HG02571 (cell line): ENCODE data around the gene ACTL10.

Source experiments
- ATAC-seq: cut with Tn5 transposase; IDR thresholded peaks from one replicate; pipeline ENCODE4 v1.9.1; 2021; ENCODE audit warnings: mild to moderate bottlenecking, moderate library complexity; ENCODE audit not compliant: unreplicated experiment

The ACTL10 gene

DNA sequence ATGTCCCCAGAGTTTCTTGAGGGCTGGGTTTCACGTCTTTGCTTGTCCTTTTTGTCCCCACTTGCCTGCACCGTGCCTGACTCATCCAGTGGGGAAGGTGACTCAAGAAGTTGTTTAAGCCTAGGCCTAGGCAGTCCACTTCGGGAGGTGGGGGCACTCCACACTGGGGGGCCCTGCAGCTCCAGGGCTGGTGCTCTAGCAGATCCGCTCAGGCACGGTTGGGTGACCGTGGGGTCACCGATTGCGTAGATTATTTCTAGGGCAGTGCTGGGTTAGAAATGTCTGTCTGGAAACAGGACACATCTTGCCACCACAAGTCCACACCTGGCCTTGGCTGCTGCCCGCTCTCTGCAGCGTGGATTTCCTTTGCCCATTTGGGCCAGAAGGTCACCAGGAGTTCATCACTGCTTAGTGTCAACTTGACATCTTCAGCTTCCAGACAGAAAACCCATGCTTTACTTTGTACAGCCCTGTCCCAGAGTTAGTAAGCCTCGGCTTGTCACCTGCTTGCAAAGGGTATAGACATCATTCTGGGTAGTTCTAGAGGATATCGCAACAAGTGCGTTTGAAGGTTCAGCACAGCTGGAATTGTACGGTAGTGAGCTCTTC lies 18.2 kb upstream of the ACTL10 start:
- ATAC-seq, result no peak

DNA sequence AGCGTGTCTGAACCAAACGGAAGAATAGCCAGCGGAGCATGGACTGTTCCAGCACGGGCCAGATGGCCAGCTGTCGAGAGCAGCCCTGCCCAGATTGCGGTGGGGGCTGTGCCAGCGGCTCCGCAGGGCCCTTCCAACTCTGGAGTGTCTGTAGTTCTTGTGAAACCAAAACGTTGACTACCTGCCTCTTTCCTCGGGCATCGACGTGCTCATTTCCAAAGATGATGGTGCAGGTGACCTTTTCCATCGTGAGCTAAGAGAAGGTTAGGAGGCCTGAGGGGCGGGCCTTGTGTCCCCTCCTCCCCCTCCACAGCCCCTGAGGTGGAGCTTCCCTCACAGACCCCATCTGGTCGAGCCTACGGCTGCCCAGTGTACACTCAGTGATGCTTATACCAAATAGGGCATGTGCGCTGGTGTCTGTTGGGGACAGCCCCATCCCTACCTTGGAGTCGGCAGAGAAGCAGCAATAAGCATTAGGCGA lies 17.5 kb upstream of the ACTL10 start:
- ATAC-seq, result no peak

DNA sequence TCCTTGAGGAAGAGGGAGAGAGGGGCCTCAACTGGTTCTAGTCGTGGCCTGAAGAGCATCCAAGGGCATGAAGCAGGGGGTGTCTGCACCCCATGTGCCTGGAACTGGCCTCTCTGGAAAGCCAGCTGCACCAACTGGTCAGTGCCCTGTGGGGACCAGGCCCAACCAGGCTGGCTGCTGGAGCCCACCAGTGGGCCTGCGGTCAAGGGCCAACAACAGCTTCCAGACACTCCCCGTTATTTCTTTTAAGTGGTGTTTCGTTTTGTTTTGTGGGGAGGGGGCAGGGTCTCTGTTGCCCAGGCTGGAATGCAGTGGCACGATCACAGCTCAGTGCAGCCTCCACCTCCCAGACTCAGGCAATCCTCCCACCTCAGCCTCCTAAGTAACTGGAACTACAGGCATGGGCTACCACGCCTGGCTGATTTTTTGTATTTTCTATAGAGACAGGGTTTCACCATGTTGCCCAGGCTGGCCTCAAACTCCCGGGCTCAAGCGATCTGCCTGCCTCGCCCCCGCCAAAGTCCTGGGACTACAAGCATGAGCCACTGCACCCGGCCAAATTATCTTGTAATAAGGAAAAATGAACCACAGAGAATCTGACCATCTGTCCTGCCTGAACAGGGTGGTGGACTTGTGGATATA lies 16.5 kb upstream of the ACTL10 start:
- ATAC-seq, result no peak

DNA sequence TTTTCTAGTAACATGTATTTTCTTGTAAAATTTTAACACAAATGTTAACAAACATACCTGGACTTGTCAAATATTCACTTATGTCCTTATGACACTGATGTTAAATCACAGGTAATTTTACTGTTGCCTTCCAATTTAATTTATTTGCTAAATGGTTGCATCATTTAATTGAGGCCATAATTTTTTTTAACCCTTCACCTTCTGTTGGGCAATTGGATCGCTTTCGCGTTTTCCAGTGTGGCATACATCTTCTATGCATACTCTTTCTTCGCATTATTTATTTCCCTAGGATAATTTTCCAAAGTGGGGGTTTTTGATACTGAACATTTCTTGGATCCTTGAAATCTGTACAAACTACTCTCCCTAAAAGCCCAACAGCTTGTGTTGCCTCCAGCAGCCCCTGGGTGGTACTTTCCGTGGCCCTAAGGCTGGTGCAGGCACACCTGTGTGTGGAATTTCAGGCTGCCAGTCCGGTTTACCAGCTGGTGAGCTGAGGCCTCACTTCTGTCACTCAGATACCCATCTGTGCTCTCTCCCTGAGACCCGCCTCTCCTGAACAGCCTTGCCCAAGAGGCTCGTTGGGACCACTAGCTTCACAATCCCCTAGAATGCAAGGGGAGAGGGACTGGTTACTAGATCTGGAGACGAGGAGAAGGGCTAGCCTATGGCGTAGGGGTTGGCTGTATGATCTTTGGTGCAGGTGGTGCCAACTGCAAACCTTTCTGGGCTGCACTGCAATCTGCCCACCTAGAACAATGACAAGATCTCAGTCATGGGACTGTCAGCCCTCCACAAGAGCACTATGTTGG lies 15.8 kb upstream of the ACTL10 start:
- ATAC-seq, result no peak

DNA sequence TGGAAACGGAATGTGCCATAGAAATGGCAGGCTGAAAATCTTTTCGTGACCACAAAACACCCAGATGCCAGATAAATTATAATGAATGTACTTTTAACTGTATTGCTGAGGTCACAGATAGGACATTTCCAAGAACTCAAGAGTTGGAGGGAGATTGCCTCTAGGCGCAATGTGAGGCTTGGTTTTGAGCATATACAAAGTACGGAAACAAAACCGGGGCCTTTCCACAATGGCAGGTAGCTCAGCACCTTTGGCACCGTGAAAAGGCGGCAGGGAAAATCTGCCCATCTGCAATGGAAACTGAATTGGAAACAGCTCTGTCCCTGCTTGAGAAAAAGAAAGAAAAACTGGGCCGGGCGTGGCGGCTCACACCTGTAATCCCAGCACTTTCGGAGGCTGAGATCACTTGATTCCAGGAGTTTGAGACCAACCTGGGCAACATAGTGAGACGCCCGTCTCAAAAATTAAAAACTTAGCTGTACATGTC lies 15.1 kb upstream of the ACTL10 start:
- no peak for ATAC-seq

DNA sequence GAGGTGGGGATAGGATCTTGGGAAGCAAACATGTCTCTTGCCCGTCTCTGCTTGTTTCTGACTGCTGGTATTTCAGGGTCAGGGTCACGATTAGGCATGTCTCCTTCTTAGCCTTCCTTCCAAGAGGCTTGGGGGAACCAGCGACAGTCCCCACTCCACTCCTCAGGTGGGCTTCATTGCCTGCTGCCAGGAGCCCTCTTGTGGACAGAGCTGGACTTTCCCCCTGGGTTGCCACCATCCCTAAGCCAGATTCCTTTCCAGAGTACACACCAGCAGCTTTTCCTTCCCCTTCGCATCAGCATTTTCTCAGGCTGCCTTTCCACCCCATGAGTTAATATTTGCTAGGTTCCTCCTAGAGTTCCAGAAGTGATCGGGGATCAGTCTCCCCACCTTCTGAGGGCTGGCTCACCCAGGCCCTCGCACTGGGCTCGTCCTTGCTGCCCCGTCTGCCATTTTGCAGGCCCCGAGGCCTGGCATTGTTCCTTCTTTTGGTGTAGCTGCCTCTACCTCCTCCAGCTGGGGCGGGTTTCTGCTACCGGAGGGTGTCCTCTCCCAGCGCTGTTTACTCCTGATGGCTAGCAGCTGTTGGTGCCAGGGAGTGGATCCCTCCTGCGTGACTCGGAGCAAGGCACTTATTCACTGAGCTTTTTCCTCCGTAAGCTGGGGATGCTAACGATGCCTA lies 13.4 kb upstream of the ACTL10 start:
- no peak for ATAC-seq

DNA sequence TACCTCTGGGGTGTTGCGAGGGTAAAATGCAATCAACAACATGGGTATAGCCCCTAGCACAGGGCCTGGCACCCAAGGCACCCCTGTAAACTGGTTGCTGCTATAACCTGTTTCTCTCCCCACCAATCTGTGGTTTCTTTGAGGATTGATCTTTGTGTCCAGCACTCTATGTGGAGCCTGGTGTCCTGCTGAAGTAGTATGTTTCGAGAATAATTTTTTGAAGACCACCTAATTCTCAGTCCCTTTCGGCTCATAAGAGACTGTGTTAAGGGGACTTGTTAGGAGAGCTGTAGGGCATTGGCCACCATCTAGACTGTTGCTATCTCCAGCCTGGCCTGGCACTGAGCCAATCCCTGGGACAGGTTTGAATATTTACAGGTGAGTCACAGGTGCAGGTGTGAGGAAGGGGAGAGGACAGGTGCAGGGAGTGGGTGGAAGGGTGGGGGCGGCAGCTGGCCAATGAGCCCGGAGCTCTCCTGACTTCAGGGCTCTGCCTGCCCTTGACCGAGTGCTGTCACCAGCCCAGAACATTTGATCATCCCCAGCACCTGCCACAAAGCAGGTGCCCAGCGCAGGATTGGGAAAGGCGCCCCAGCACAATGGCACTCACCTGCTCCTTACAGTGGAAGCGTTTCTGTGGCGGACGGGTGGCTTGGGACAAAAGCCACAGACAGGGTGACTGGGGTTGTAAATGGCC lies 12.7 kb upstream of the ACTL10 start:
- ATAC-seq, result no peak

DNA sequence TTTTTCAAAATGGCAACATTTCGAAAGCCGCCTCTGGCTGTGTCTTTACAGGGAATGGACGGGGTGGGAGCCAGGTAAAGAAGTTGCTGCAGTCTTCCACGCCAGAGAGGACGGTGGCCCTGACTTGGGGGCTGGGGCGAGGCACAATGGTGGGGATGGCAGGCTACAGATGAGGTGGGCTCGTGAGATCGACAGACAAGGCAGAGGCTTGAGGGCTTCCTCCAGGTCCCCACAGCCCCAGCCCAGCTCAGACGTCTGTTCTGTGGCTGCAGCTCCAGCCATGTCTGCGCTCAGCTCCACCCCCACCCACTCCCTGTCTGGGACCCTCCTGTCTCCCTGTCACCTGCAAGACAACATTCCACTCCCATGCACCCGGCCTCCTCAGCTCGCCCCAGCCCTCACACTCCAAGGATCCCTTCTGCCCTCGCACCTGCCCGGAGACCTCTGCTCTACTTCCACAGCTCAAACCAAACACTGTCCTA lies 12.0 kb upstream of the ACTL10 start:
- no peak for ATAC-seq

DNA sequence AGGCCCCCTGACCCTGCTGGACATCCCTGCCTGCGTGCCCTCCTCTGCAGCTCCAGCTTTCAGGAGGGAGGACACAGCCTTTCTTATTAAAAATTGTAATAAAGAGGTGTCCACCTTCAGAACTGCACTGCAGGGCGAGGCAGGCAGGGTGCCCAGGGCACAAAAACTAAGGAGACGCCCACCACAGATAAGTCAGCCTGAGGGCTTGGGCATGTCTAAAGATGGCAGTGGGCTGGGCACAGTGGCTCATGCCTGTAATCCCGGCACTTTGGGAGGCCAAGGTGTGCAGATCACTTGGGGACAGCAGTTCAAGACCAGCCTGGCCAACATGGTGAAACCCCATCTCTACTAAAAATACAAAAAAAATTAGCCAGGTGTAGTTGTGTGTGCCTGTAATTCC lies 11.6 kb upstream of the ACTL10 start:
- ATAC-seq, result no peak

DNA sequence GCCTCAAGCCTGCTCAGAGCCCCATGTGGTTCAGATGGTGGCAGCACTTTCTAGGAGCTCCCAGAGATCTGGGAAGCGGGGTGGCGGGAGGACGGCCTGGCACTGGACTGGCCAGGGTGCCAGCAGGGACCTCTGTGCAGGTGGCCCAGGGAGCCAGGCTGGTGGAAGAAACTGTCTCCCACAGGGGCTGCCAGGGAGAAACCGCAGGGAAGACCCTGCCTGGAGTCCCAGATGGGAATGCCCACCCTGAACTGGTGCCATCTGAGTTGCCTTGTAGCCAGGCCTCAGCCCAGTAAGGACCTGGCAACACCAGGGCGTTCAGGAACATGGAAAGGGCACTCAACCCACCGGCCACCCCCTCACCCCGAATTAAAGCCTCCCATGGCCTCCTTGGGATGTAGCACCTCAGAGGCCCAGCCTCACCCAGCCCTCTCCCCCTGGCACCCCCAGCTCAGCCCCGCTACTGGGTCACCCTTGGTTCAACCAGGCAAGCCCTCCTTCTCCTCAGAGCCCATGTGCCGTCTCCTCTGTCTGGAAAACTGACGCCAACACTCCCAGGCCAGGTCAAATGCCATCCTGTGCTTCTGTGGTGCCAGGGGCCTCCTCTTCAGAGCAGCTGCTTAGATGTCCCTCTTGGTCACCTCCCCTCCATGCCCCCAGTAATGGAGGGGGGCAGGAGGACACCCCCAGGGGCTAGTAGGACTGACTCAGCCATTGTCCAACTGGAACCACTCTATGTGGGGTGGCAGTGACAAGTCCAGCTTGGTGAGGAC lies 10.5 kb upstream of the ACTL10 start:
- ATAC-seq, result no peak

DNA sequence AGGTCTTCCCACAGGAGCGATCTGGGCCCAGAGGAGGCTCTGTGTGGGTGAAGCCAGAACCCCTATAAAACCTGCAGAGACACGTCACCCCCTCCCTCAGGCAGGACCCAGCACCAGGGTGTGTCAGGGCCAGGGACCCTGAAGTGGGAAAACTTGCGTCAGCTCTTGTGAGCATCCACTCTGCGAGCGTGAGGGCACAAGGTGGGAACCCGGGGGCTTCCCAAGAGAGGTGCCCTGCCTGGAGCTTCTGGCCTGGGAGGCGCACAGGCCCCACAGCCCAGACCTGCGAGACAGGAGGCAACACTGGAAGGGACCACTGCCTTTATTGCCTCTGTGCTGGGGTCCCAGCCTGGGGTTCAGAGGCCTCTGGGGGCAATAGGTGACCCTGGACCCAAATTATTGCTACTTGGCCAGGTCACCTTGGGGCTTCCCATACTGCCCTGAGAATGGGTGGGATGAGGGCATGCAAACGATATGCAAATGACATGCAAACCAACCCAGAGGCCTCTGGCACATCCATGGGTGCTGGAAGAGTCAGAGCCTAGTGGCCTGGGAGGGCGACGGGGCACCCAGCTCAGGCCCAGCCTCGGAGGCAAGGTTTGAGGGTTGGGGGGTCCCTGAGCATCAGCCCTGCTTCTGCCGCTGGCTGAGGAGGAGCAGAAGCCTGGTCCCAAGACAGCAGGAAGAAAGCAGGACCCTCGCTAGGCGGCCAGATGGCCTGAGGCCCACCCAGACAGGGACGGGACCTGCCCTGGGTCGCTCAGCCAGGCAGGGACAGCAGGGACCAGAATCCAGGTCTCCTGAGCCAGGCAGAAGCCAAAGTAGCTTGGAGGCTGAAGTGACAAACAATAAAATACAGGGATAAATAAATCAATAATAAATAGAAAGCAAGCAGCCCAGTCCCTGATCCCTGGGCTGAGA lies 9.7 kb upstream of the ACTL10 start:
- ATAC-seq, result no peak

DNA sequence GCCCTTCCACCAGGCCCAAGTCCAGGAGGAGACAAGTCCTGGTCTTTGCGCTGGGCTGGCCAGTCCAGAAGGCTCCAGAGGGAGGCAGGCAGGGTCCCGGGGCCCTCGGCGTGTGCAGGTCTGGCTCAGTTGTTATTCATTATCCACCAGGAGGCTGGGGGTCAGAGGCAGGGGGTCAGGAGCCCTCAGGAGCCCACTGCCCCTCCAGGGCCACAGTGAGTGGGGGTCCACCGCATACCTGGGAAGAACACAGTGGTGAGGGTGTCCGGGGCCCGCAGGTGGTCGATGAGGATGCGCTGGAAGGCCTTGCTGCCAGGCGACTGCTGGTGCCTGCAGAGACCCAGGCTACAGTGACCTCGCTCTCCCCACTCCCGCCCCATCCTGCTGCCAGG lies 9.0 kb upstream of the ACTL10 start:
- no peak for ATAC-seq

DNA sequence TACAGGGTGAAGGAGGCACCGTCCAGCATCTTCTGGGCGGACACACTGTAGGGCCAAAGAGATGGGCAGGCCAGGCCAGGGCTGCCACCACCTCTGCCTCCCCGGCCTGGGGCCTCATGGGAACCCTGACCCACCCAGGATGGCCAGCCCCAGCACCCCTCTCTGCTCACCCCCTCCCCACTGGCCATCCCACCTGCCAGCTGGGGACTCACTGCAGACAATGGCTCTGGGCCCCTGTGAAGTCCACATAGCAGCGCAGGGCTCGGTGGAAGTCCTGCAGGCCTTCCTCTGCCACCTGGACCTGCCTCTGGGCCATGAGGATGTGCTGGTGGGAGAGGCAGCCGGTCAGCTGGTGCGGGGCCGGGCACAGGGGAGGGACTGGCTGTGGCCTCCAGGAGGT lies 8.2 kb upstream of the ACTL10 start:
- no peak for ATAC-seq

DNA sequence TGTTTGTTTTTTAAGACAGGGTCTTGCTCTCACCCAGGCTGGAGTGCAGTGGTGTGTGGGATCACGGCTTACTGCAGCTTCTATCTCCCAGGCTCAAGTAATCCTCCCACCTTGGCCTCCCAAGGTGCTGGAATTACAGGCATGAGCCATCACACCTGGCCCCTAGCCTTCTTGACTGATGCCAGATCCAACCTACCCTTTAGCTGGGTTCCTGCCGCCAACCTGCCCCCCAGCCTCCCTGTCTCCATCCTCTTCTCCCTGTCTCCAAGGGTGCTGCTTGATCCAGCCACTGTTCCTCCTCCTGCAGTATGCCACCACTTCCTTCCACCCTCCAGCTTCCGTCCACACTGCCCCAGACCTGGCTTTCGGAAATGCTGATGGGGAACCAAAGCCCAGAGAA lies 7.8 kb upstream of the ACTL10 start:
- no peak for ATAC-seq

DNA sequence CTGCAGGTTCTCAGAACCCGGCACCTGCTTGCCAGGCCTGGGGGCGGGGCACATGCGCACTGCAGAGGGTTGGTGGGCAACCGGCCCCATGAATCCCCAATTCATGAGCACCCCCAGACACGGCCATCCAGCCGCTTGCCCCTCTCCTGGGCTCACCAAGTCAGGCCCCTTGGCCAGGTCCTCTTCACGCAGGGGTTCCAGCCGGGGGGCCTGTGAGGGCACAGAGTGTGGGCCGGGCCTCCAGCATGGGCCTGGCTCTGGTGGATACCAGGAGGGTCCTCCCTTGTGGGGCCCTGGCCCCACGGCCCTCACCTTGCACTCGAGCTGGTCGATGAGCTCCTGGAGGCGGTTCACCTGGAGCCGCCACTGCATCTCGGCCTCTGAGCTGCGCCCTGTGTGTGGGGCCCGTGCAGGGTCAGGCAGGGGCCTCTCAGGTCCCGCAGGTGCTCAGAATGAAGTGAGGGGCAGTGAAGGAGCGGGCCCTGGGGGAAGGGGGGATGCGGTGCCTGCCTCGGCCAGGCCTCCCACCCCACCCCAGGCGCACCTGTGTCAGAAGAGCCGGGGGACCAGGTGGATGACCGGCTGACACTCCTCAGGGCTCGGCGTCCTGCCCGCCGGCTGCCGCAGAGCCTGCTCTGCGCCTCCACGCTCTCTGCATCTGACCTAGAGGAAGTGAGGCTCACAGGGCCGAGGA lies 7.3 kb upstream of the ACTL10 start:
- no peak for ATAC-seq

DNA sequence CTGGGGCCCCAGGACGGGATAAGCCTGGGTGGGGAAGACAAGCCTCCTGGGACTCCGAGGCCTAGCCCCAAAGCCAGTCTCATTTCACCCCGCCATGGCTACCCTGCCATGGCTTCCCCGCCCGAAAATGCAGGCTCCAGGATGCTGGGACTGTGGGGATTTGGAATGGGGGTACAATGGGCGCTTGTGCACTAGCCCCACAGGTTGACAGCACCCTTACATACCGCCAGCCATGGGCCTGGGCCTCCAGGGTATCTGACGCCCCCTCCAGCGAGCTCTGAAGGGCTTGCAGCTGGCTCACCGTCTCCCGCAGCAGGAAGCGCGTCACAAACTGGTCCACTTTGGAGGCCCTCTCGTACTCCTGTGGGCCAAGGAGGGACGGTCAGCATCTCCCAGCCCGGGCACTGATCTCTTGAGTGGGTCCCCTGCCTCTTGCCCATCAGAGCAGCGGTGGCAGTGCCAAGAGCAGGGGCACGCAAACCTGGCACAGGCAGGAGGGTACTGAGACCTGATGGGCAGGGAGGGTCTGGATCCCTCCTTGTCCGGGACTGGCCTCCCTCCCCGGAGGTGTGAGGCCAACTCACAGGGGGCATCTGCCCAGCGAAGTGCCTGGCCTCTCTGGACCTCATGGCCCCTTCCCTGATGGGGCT lies 6.6 kb upstream of the ACTL10 start:
- ATAC-seq, result no peak

DNA sequence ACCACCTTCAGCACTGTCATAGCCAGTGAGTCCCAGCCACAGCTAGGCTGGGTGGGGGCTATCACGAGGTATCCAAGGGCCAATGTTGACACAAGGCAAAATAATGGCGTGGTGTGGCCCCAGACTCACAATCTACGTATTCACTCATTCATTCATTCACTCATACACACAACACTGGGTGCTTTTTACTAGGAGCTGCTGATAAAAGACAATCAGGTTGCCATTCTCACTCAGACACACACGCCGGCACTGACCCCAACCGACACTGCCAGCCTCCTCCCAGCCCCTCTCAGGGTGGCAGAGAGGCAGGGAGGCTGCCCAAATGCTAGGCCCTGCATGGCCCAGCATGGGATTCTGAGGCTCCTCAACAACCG lies 6.1 kb upstream of the ACTL10 start:
- no peak for ATAC-seq

DNA sequence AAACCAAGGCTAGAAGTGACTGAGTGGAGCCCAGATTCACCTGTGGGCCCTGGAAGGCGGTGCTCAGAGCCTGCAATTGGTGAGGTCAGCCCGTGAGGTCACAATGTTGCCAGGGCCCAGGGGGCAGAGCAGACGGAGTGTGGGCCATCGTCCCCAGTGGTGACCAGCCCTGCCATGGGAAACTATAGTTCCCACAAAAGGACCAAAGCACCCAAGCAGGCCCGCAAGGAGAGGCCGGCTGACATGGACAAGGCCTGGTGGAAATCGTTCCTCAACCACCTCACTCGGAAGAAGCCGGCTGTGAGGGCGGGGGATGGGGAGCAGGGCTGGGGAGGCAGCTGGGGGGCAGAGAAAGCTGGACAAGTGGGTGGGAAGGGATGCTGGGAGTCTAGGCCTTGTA lies 4.6 kb upstream of the ACTL10 start, which contains the start of gene C20orf144:
Gene C20orf144 (plus strand): TSS at position 156 of the 400 bp plus-strand sequence. CDS start 19 bp downstream, at position 175.
- no peak for ATAC-seq
